Common myeloid progenitor, CD34-positive (primary cell): ENCODE results near the gene USP37.

Experiments
- CTCF ChIA-PET: fragments of 350-600 bp; sonication (Branson Sonifier 250); formaldehyde crosslinking; loops from one replicate; lab custom pipeline; 2021; ENCODE audit warnings: antibody characterized with exemption; lab: Charles Lee
- POLR2A ChIA-PET: fragments of 350-600 bp; sonication (Branson Sonifier 250); formaldehyde crosslinking; loops from one replicate; lab custom pipeline; 2021; ENCODE audit warnings: antibody characterized with exemption; lab: Charles Lee
- DNase-seq, 3 donors: peaks; one replicate each; pipeline versions ENCODE4 v3.0.0 to v3.0.0-alpha.2; 2013
- H3K27ac ChIP-seq, 2 experiments: 1 replicate in 1 of 2; 2 replicates in 1 of 2; pipeline ENCODE4 v1.7.0; 2013; ENCODE audit warnings: inconsistent platforms in 2 of 2, low read length in 2 of 2, mild to moderate bottlenecking in 2 of 2, low read depth in 1 of 2, moderate library complexity in 1 of 2; ENCODE audit not compliant: severe bottlenecking in 2 of 2, insufficient read depth in 1 of 2, poor library complexity in 1 of 2
- H3K27me3 ChIP-seq, 5 experiments: replicated peaks in 2 of 5; 1 replicate in 3 of 5; 2 replicates in 2 of 5; pipeline versions ENCODE4 v1.6.1 to v1.7.0; 2013; ENCODE audit warnings: low read length in 4 of 5, mild to moderate bottlenecking in 2 of 5, moderate library complexity in 2 of 5, inconsistent platforms in 1 of 5; ENCODE audit not compliant: insufficient read depth in 5 of 5, control insufficient read depth in 4 of 5
- H3K36me3 ChIP-seq, 4 experiments: 1 replicate in 2 of 4; 2 replicates in 2 of 4; pipeline versions ENCODE4 v1.6.1 to v1.7.0; 2013; ENCODE audit warnings: low read length in 3 of 4, control low read depth in 1 of 4, mild to moderate bottlenecking in 1 of 4; ENCODE audit not compliant: control insufficient read depth in 4 of 4, insufficient read depth in 4 of 4
- H3K4me1 ChIP-seq, 4 experiments: 1 replicate in 3 of 4; 2 replicates in 1 of 4; pipeline versions ENCODE4 v1.6.1 to v1.7.1; 2013; ENCODE audit warnings: low read length in 3 of 4, mild to moderate bottlenecking in 3 of 4, control low read depth in 1 of 4, inconsistent platforms in 1 of 4, moderate library complexity in 1 of 4; ENCODE audit not compliant: control insufficient read depth in 4 of 4, insufficient read depth in 4 of 4; ENCODE audit errors: control extremely low read depth in 1 of 4
- H3K4me3 ChIP-seq, 7 experiments: 1 replicate in 4 of 7; 2 replicates in 3 of 7; pipeline versions ENCODE4 v1.5.1 to v1.7.0; 2013; ENCODE audit warnings: mild to moderate bottlenecking in 7 of 7, low read length in 6 of 7, moderate library complexity in 6 of 7, inconsistent platforms in 2 of 7, low read depth in 2 of 7, control low read depth in 1 of 7; ENCODE audit not compliant: insufficient read depth in 4 of 7, control insufficient read depth in 1 of 7; ENCODE audit errors: extremely low read depth in 1 of 7
- H3K9me3 ChIP-seq, 5 experiments: 1 replicate in 4 of 5; 2 replicates in 1 of 5; pipeline versions ENCODE4 v1.6.1 to v1.7.1; 2013; ENCODE audit warnings: low read length in 4 of 5, mild to moderate bottlenecking in 2 of 5, inconsistent platforms in 1 of 5, low read depth in 1 of 5, moderate library complexity in 1 of 5; ENCODE audit not compliant: control insufficient read depth in 4 of 5, insufficient read depth in 2 of 5; ENCODE audit errors: control extremely low read depth in 1 of 5
- WGBS: methylation state at CpG from one replicate; pipeline ENCODE4 v1.1.5; 2013; ENCODE audit not compliant: insufficient coverage; 5-methylcytosine and 5-hydroxymethylcytosine counted together

The USP37 gene

GRCh38 chr2:218422403-218423086 lies 145.6 kb downstream of the USP37 start:
- 90% methylated on average over 7 of the region's 9 CpGs for WGBS
- ChIA-PET POLR2A (interaction anchor here (0.6 kb wide), 1 partner anchor 169 kb away, joined by 3 read pairs; no protein-coding TSS in a partner anchor), CTCF (interaction anchor here (1.2 to 1.6 kb wide), 2 partner anchors 16 to 34 kb away, joined by 3 to 4 read pairs; no protein-coding TSS in a partner anchor)
- H3K36me3 ChIP-seq, result no peaks in the 10 kb centered on the region
- H3K27ac ChIP-seq, result no peak overlapping the region
- peaks cover 0 to 4% (median 0%) of the 10 kb centered on the region in 4 experiments for H3K4me1 ChIP-seq
- peak in 2 of 3 donors; percentile 45 to 47 for DNase-seq
- no peak overlapping the region for H3K4me3 ChIP-seq
- H3K27me3 ChIP-seq, result no peaks in the 10 kb centered on the region
- no peaks in the 10 kb centered on the region for H3K9me3 ChIP-seq

- peaks cover 0 to 4% (median 0%) of the 10 kb centered on the region in 4 experiments for H3K4me1 ChIP-seq
- 100% methylated on average over 2 of the region's 2 CpGs for WGBS
- ChIA-PET CTCF (interaction anchor here (1.4 kb wide), 1 partner anchor 10 kb away, joined by 4 read pairs; no protein-coding TSS in a partner anchor), POLR2A (no interaction called here)
- no peak overlapping the region for H3K4me3 ChIP-seq
- DNase-seq, result no peak
- H3K36me3 ChIP-seq, result no peaks in the 10 kb centered on the region
- no peak overlapping the region for H3K27ac ChIP-seq
- H3K9me3 ChIP-seq, result no peaks in the 10 kb centered on the region
- H3K27me3 ChIP-seq, result no peaks in the 10 kb centered on the region
These were observed 147.1 kb downstream of the USP37 start for GRCh38 chr2:218421027-218421426.

DNA sequence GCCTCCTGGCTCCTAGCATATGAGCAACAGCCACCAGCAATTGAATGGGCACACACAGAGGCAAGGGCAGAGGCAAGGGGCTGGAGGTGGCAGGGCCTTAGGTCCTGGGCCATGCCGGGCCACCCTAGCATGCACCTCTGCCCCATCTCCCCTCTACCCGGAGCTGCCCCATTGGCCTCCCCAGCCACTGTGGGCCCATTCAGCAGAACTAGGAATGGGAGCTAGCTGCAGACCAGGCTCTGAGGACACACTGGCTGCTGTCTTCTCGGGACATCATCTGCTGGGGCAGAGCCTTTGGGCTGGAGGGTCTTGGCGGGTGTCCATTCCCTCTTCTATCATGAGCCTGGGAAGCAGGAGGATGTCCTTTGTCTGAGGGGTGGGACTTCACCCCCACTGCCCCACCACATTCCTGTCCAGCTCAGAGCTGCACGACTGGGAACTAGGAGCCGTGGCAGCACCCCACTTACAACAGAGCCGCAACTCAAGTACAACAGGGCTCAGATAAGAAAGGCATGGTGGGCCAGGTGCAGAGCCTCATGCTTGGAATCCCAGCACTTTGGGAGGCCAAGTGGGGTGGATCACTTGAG lies 148.4 kb downstream of the USP37 start:
- 97% methylated on average over 6 of the region's 7 CpGs for WGBS
- H3K4me1 ChIP-seq, result peaks cover 0 to 4% (median 0%) of the 10 kb centered on the region in 4 experiments
- no peak for DNase-seq
- no peaks in the 10 kb centered on the region for H3K9me3 ChIP-seq
- H3K4me3 ChIP-seq, result no peak overlapping the region
- ChIA-PET CTCF (no interaction called here), POLR2A (no interaction called here)
- H3K27me3 ChIP-seq, result no peaks in the 10 kb centered on the region
- no peaks in the 10 kb centered on the region for H3K36me3 ChIP-seq
- H3K27ac ChIP-seq, result no peak overlapping the region

DNA sequence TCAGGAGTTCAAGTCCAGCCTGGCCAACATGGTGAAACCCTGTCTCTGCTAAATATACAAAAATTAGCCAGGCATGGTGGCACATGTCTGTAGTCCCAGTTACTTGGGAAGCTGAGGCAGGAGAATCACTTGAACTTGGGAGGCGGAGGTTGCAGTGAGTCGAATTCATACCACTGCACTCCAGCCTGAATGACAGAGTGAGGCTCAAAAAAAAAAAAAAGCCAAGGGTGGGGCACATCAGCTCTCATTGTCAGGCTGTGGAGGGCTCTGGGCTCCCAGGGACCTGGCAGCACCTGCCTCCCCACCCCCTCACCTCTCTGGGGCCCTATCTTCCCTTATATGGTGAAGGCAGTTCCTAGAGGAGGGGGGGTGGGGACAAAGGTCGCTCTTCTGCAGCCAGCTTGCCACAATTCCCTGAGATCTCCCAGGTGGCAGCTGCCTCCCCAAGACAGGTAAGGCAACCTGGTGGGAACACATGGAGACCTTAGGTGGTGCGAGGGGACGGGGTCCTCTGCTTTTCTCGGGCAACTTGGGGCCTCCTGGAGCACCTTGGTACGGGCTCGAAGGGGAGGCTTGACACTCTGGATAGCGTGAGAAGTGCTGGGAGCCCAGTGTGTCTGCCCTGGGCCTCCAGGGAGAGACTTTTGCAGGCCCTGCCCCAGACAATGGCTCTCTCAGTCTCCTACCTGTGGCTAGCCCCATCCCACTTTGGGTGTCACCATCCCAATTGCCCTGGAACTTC lies 149.3 kb downstream of the USP37 start, which contains the start of gene VIL1:
Gene VIL1 (plus strand): TSS at position 407 of the 742 bp plus-strand sequence. CDS start 4,656 bp downstream, outside the sequence.
- H3K36me3 ChIP-seq, result no peaks in the 10 kb centered on the region
- H3K27me3 ChIP-seq, result no peaks in the 10 kb centered on the region
- 100% methylated on average over 8 of the region's 9 CpGs for WGBS
- H3K4me1 ChIP-seq, result no peaks in the 10 kb centered on the region
- DNase-seq, result no peak
- ChIA-PET CTCF (no interaction called here), POLR2A (no interaction called here)
- no peak within 1 kb of the TSS for H3K27ac ChIP-seq
- no peaks in the 10 kb centered on the region for H3K9me3 ChIP-seq
- no peak within 1 kb of the TSS for H3K4me3 ChIP-seq

- Histone ChIP-seq H3K27me3 (no peaks in the 10 kb centered on the region), H3K4me3 (no peak overlapping the region), H3K9me3 (no peaks in the 10 kb centered on the region), H3K4me1 (no peaks in the 10 kb centered on the region), H3K27ac (no peak overlapping the region), H3K36me3 (no peaks in the 10 kb centered on the region)
- CTCF ChIA-PET, result interaction anchor here (0.6 kb wide), 1 partner anchor 146 kb away, joined by 3 read pairs; no protein-coding TSS in a partner anchor
- POLR2A ChIA-PET, result no interaction called here
- 100% methylated on average over 5 of the region's 5 CpGs for WGBS
- no peak for DNase-seq
These were observed 149.8 kb downstream of the USP37 start for GRCh38 chr2:218418321-218418716.

GRCh38 chr2:218407717-218408116 lies 160.4 kb downstream of the USP37 start:
- Histone ChIP-seq H3K4me3 (no peak overlapping the region), H3K4me1 (peaks cover 5 to 53% (median 46%) of the 10 kb centered on the region in 4 experiments), H3K27me3 (no peaks in the 10 kb centered on the region), H3K36me3 (peaks cover 0 to 26% (median 19%) of the 10 kb centered on the region in 4 experiments), H3K9me3 (no peaks in the 10 kb centered on the region), H3K27ac (peak overlapping the region in 1 of 2 experiments; percentile 43)
- ChIA-PET CTCF (interaction anchor here (1.0 to 4.3 kb wide), 4 partner anchors 58 to 137 kb away, joined by 3 to 27 read pairs (median 4); partner anchors contain the start of gene PNKD), POLR2A (interaction anchor here (2.8 kb wide), 1 partner anchor 11 kb away, joined by 15 read pairs; no protein-coding TSS in a partner anchor)
- no peak for DNase-seq
- WGBS, result 84% methylated on average over 7 of the region's 8 CpGs
